Activated CD8-positive, alpha-beta memory T cell treated with anti-CD3 and anti-CD28 coated beads, Interleukin-2, amount 50 U/mL, for 1 hour (primary cell): ENCODE data around the gene DNASE2.

Experiments
- DNase-seq: peaks from one replicate; pipeline ENCODE4 v3.0.0-alpha.2; 2020; ENCODE audit errors: extremely low read depth

DNASE2 gene

GRCh38 chr19:12834566-12834943 lies 46.7 kb downstream of the DNASE2 start, which contains the start of gene RTBDN:
TSS of gene RTBDN (minus strand) at chr19:12834579. CDS start at chr19:12829979, 4,600 bp downstream.
- DNase-seq, result no peak

- no peak for DNase-seq
These were observed 47.3 kb downstream of the DNASE2 start for GRCh38 chr19:12833738-12834565.

GRCh38 chr19:12833418-12833737 lies 47.9 kb downstream of the DNASE2 start:
- DNase-seq, result no peak

- no peak for DNase-seq
These were observed 52.8 kb downstream of the DNASE2 start for GRCh38 chr19:12828494-12828893.

- no peak for DNase-seq
These were observed 55.8 kb downstream of the DNASE2 start for GRCh38 chr19:12825254-12826131.
